Loucy (cell line): Measurements from ENCODE around the gene IGSF6.
"Not testable (repeated sequence)": the region's sequence is repeated elsewhere in the genome, so short reads cannot be mapped to it uniquely, and the experiment has no call there.

Source experiments
- H2AFZ ChIP-seq: fragments of 200-600 bp; sonication (generic); 2 replicates; pipeline ENCODE4 v1.6.0; 2016; ENCODE audit warnings: antibody characterized with exemption, mild to moderate bottlenecking, low read length, moderate library complexity
- H3F3A ChIP-seq: fragments of 200-600 bp; 2 replicates; pipeline ENCODE4 v1.6.0; 2016; ENCODE audit warnings: antibody characterized with exemption, low read depth, mild to moderate bottlenecking
- H3K27me3 ChIP-seq: fragments of 200-600 bp; sonication (generic); 2 replicates; pipeline ENCODE4 v1.6.1; 2014; ENCODE audit warnings: low read length, mild to moderate bottlenecking; ENCODE audit not compliant: insufficient read depth, poor library complexity, severe bottlenecking
- H3K36me3 ChIP-seq: fragments of 200-600 bp; sonication (generic); 2 replicates; pipeline ENCODE4 v1.6.1; 2016; ENCODE audit warnings: low read length; ENCODE audit not compliant: insufficient read depth
- H3K4me1 ChIP-seq: fragments of 200-600 bp; sonication (generic); 2 replicates; pipeline ENCODE4 v1.5.1; 2014; ENCODE audit warnings: low read length, mild to moderate bottlenecking; ENCODE audit not compliant: insufficient read depth, poor library complexity, severe bottlenecking
- H3K4me2 ChIP-seq: fragments of 200-600 bp; sonication (generic); 2 replicates; pipeline ENCODE4 v1.6.0; 2014; ENCODE audit warnings: antibody characterized with exemption, low read length, low read depth, mild to moderate bottlenecking; ENCODE audit not compliant: poor library complexity, severe bottlenecking
- H3K4me3 ChIP-seq: fragments of 200-600 bp; sonication (generic); 2 replicates; pipeline ENCODE4 v1.5.1; 2014; ENCODE audit warnings: low read length, mild to moderate bottlenecking, mixed read lengths; ENCODE audit not compliant: poor library complexity, severe bottlenecking
- H3K79me2 ChIP-seq: fragments of 200-600 bp; sonication (generic); 2 replicates; pipeline ENCODE4 v1.6.1; 2014; ENCODE audit warnings: low read length; ENCODE audit not compliant: insufficient read depth
- H3K9ac ChIP-seq: fragments of 200-600 bp; sonication (generic); 2 replicates; pipeline ENCODE4 v1.6.0; 2014; ENCODE audit warnings: mild to moderate bottlenecking, low read depth, low read length, moderate library complexity; ENCODE audit not compliant: poor library complexity, severe bottlenecking
- H3K9me2 ChIP-seq: fragments of 200-600 bp; sonication (generic); replicated peaks from 2 replicates; pipeline ENCODE4 v1.6.1; 2016; ENCODE audit warnings: low read depth, low read length, mixed read lengths
- H3K9me3 ChIP-seq: fragments of 200-600 bp; sonication (generic); 2 replicates; pipeline ENCODE4 v1.6.1; 2014; ENCODE audit warnings: mild to moderate bottlenecking, antibody characterized with exemption, low read length, low read depth; ENCODE audit not compliant: insufficient read depth
- H4K20me1 ChIP-seq: fragments of 200-600 bp; sonication (generic); 2 replicates; pipeline ENCODE4 v1.6.0; 2014; ENCODE audit warnings: antibody characterized with exemption, low read length, mild to moderate bottlenecking; ENCODE audit not compliant: insufficient read depth, poor library complexity, severe bottlenecking
- CTCF ChIP-seq: fragments of 200-600 bp; sonication (generic); conservative IDR thresholded peaks from 2 replicates; pipeline ENCODE4 v1.5.1; 2014; ENCODE audit warnings: mild to moderate bottlenecking, antibody characterized with exemption, low read length
- EZH2phosphoT487 ChIP-seq: fragments of 200-600 bp; IDR thresholded peaks from 2 replicates; pipeline ENCODE4 v1.6.1; 2018; ENCODE audit warnings: antibody characterized with exemption, mild to moderate bottlenecking, moderate library complexity, borderline replicate concordance

The IGSF6 gene

GRCh38 chr16:21697032-21697431 is 44.6 kb upstream of the IGSF6 start:
- no peak overlapping the region for H3K4me3 ChIP-seq
- H3F3A ChIP-seq = no peaks in the 10 kb centered on the region
- no peaks in the 10 kb centered on the region for H3K79me2 ChIP-seq
- no peaks in the 10 kb centered on the region for H3K4me1 ChIP-seq
- H2AFZ ChIP-seq = no peak overlapping the region
- H4K20me1 ChIP-seq = no peaks in the 10 kb centered on the region
- no peaks in the 10 kb centered on the region for H3K27me3 ChIP-seq
- no peaks in the 10 kb centered on the region for H3K36me3 ChIP-seq
- H3K9ac ChIP-seq = no peak overlapping the region
- no peak for TF ChIP-seq EZH2phosphoT487
- TF ChIP-seq CTCF = no peak
- H3K9me3 ChIP-seq = no peaks in the 10 kb centered on the region
- H3K9me2 ChIP-seq = no peaks in the 10 kb centered on the region
- H3K4me2 ChIP-seq = no peak overlapping the region

GRCh38 chr16:21694609-21695008 is 42.2 kb upstream of the IGSF6 start:
- H2AFZ ChIP-seq = no peak overlapping the region
- no peak for TF ChIP-seq CTCF
- no peak for TF ChIP-seq EZH2phosphoT487
- no peaks in the 10 kb centered on the region for H3K36me3 ChIP-seq
- no peaks in the 10 kb centered on the region for H4K20me1 ChIP-seq
- H3F3A ChIP-seq = no peaks in the 10 kb centered on the region
- H3K4me2 ChIP-seq = no peak overlapping the region
- H3K79me2 ChIP-seq = no peaks in the 10 kb centered on the region
- H3K9me3 ChIP-seq = no peaks in the 10 kb centered on the region
- no peaks in the 10 kb centered on the region for H3K9me2 ChIP-seq
- H3K4me3 ChIP-seq = no peak overlapping the region
- no peaks in the 10 kb centered on the region for H3K27me3 ChIP-seq
- H3K9ac ChIP-seq = no peak overlapping the region
- no peaks in the 10 kb centered on the region for H3K4me1 ChIP-seq

GRCh38 chr16:21690967-21691366 is 38.6 kb upstream of the IGSF6 start:
- H3K9me3 ChIP-seq, H3K27me3 ChIP-seq, H3K9me2 ChIP-seq, H3K79me2 ChIP-seq, H3K9ac ChIP-seq, H3K4me2 ChIP-seq, H3F3A ChIP-seq, H2AFZ ChIP-seq, H3K4me3 ChIP-seq, H3K36me3 ChIP-seq, H4K20me1 ChIP-seq, H3K4me1 ChIP-seq: not testable (repeated sequence)

- Histone ChIP-seq H3K9me2 (no peaks in the 10 kb centered on the region), H3K27me3 (no peaks in the 10 kb centered on the region), H3K9me3 (no peaks in the 10 kb centered on the region), H2AFZ (no peak overlapping the region), H3K36me3 (no peaks in the 10 kb centered on the region), H3K4me2 (no peak overlapping the region), H3K9ac (no peak overlapping the region), H3K4me3 (no peak overlapping the region), H3K4me1 (no peaks in the 10 kb centered on the region), H3F3A (no peaks in the 10 kb centered on the region), H3K79me2 (no peaks in the 10 kb centered on the region), H4K20me1 (no peaks in the 10 kb centered on the region)
- no peak for TF ChIP-seq EZH2phosphoT487
- no peak for TF ChIP-seq CTCF
Observed at GRCh38 chr16:21689107-21689506, 36.7 kb upstream of the IGSF6 start.
